OCI-LY1 (cell line): ENCODE data around the gene LRRTM3.

Experiments used
- H2AFZ ChIP-seq: fragments of 200-600 bp; sonication (generic), shearing (Covaris generic); 2 replicates; pipeline ENCODE4 v1.6.0; 2014; ENCODE audit warnings: antibody characterized with exemption, mild to moderate bottlenecking, low read length
- H3F3A ChIP-seq: fragments of 200-600 bp; sonication (generic), shearing (Covaris generic); 2 replicates; pipeline ENCODE4 v1.6.0; 2014; ENCODE audit warnings: mild to moderate bottlenecking, antibody characterized with exemption, low read length, moderate library complexity; ENCODE audit not compliant: insufficient read depth
- H3K27ac ChIP-seq: fragments of 200-600 bp; sonication (generic); 2 replicates; pipeline ENCODE4 v1.5.1; 2014; ENCODE audit warnings: low read length, mixed run types, mild to moderate bottlenecking, low read depth; ENCODE audit not compliant: poor library complexity, severe bottlenecking
- H3K27me3 ChIP-seq: fragments of 200-600 bp; sonication (generic); 2 replicates; pipeline ENCODE4 v1.6.0; 2014; ENCODE audit warnings: antibody characterized with exemption, mild to moderate bottlenecking, low read length, moderate library complexity; ENCODE audit not compliant: insufficient read depth
- H3K36me3 ChIP-seq: fragments of 200-600 bp; sonication (generic); 2 replicates; pipeline ENCODE4 v1.6.1; 2014; ENCODE audit warnings: mild to moderate bottlenecking, antibody characterized with exemption, low read length, moderate library complexity, mixed read lengths; ENCODE audit not compliant: insufficient read depth
- H3K4me1 ChIP-seq: fragments of 200-600 bp; sonication (generic); 2 replicates; pipeline ENCODE4 v1.5.1; 2014; ENCODE audit warnings: mild to moderate bottlenecking, low read length, moderate library complexity; ENCODE audit not compliant: insufficient read depth, severe bottlenecking
- H3K4me2 ChIP-seq: fragments of 200-600 bp; sonication (generic), shearing (Covaris generic); 2 replicates; pipeline ENCODE4 v1.6.1; 2014; ENCODE audit warnings: low read length
- H3K4me3 ChIP-seq: fragments of 200-600 bp; sonication (generic); 2 replicates; pipeline ENCODE4 v1.5.1; 2014; ENCODE audit warnings: low read length, low read depth, mild to moderate bottlenecking, mixed read lengths; ENCODE audit not compliant: poor library complexity, severe bottlenecking
- H3K79me2 ChIP-seq: fragments of 200-600 bp; shearing (Covaris generic); 2 replicates; pipeline ENCODE4 v1.6.1; 2016; ENCODE audit warnings: mixed run types, low read length, mixed read lengths; ENCODE audit not compliant: insufficient read depth
- H3K9ac ChIP-seq: fragments of 200-600 bp; sonication (generic), shearing (Covaris generic); 2 replicates; pipeline ENCODE4 v1.6.1; 2014; ENCODE audit warnings: mild to moderate bottlenecking, low read length, mixed read lengths
- H3K9me2 ChIP-seq: fragments of 200-600 bp; sonication (generic), shearing (Covaris generic); 2 replicates; pipeline ENCODE4 v1.6.1; 2014; ENCODE audit warnings: low read depth, mild to moderate bottlenecking, low read length, mixed read lengths
- H3K9me3 ChIP-seq: fragments of 200-600 bp; shearing (Covaris generic); 2 replicates; pipeline ENCODE4 v1.6.1; 2014; ENCODE audit warnings: low read length, mixed read lengths
- H4K20me1 ChIP-seq: fragments of 200-600 bp; sonication (generic), shearing (Covaris generic); 2 replicates; pipeline ENCODE4 v1.6.0; 2016; ENCODE audit warnings: mild to moderate bottlenecking, low read length; ENCODE audit not compliant: insufficient read depth
- CTCF ChIP-seq: fragments of 200-600 bp; sonication (generic), shearing (Covaris generic); IDR thresholded peaks from 2 replicates; pipeline ENCODE4 v1.5.1; 2017; ENCODE audit warnings: mild to moderate bottlenecking, antibody characterized with exemption, low read length, moderate library complexity, mixed read lengths
- EZH2 ChIP-seq: fragments of 200-600 bp; sonication (generic), shearing (Covaris generic); IDR thresholded peaks from 2 replicates; pipeline ENCODE4 v1.8.0; 2017; ENCODE audit warnings: borderline replicate concordance, mixed run types, mild to moderate bottlenecking, antibody characterized with exemption, low read length, moderate library complexity, mixed read lengths

Gene LRRTM3

GRCh38 chr10:67075491-67075971 lies 149.7 kb downstream of the LRRTM3 start:
- H3K9me2 ChIP-seq: no peaks in the 10 kb centered on the region
- H3K9me3 ChIP-seq: no peaks in the 10 kb centered on the region
- no peak overlapping the region for H3K4me3 ChIP-seq
- no peaks in the 10 kb centered on the region for H3F3A ChIP-seq
- H4K20me1 ChIP-seq: no peaks in the 10 kb centered on the region
- no peak overlapping the region for H3K9ac ChIP-seq
- TF ChIP-seq CTCF: no peak
- TF ChIP-seq EZH2: no peak
- no peaks in the 10 kb centered on the region for H3K27me3 ChIP-seq
- H3K36me3 ChIP-seq: no peaks in the 10 kb centered on the region
- H3K4me2 ChIP-seq: no peak overlapping the region
- no peaks in the 10 kb centered on the region for H3K79me2 ChIP-seq
- no peaks in the 10 kb centered on the region for H3K4me1 ChIP-seq
- H3K27ac ChIP-seq: no peak overlapping the region
- H2AFZ ChIP-seq: no peak overlapping the region

GRCh38 chr10:67076144-67076543 lies 150.3 kb downstream of the LRRTM3 start:
- no peak overlapping the region for H3K4me2 ChIP-seq
- no peaks in the 10 kb centered on the region for H3K4me1 ChIP-seq
- H3F3A ChIP-seq: no peaks in the 10 kb centered on the region
- no peaks in the 10 kb centered on the region for H4K20me1 ChIP-seq
- H3K9me2 ChIP-seq: no peaks in the 10 kb centered on the region
- no peaks in the 10 kb centered on the region for H3K36me3 ChIP-seq
- H3K9me3 ChIP-seq: no peaks in the 10 kb centered on the region
- no peak overlapping the region for H3K9ac ChIP-seq
- TF ChIP-seq EZH2: no peak
- no peak for TF ChIP-seq CTCF
- no peaks in the 10 kb centered on the region for H3K79me2 ChIP-seq
- no peak overlapping the region for H3K27ac ChIP-seq
- no peaks in the 10 kb centered on the region for H3K27me3 ChIP-seq
- no peak overlapping the region for H2AFZ ChIP-seq
- no peak overlapping the region for H3K4me3 ChIP-seq

- no peaks in the 10 kb centered on the region for H3K79me2 ChIP-seq
- TF ChIP-seq EZH2 (no peak), CTCF (no peak)
- H3K9ac ChIP-seq: no peak overlapping the region
Measured at GRCh38 chr10:67077376-67077775, 151.5 kb downstream of the LRRTM3 start.

More at GRCh38 chr10:67077376-67077775, 151.5 kb downstream of the LRRTM3 start:
- Histone ChIP-seq H3K36me3 (no peaks in the 10 kb centered on the region), H3K27me3 (no peaks in the 10 kb centered on the region), H3K4me2 (no peak overlapping the region), H3K9me3 (no peaks in the 10 kb centered on the region), H2AFZ (no peak overlapping the region), H3K4me1 (no peaks in the 10 kb centered on the region), H3K27ac (no peak overlapping the region), H3F3A (no peaks in the 10 kb centered on the region), H4K20me1 (no peaks in the 10 kb centered on the region), H3K4me3 (no peak overlapping the region), H3K9me2 (no peaks in the 10 kb centered on the region)
